ENCODE results near the gene PCBP4.
"Not testable (repeated sequence)": the region's sequence is repeated elsewhere in the genome, so short reads cannot be mapped to it uniquely, and the experiment has no call there.

The PCBP4 gene

DNA sequence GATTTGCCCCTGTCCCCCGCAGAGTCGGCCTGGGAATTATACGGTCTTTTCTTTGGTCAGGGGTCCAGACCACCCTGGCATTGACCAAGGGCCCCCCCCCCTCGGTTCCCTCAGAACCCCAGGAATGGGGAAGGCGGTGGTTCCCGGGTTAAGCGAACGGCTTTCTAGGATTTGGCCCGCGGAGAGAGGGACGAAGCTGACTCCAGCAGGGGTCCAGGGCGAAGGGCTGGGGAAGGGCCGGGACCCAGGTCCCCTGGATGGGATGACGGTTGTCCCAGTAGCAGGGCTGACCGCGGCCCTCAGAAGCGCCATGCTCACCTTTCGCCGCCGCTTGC, 25.8 kb downstream of the PCBP4 start:
- no peak for DNase-seq (ENCODE audit: low read depth in 2 of 2, low spot score in 1 of 2)

DNA sequence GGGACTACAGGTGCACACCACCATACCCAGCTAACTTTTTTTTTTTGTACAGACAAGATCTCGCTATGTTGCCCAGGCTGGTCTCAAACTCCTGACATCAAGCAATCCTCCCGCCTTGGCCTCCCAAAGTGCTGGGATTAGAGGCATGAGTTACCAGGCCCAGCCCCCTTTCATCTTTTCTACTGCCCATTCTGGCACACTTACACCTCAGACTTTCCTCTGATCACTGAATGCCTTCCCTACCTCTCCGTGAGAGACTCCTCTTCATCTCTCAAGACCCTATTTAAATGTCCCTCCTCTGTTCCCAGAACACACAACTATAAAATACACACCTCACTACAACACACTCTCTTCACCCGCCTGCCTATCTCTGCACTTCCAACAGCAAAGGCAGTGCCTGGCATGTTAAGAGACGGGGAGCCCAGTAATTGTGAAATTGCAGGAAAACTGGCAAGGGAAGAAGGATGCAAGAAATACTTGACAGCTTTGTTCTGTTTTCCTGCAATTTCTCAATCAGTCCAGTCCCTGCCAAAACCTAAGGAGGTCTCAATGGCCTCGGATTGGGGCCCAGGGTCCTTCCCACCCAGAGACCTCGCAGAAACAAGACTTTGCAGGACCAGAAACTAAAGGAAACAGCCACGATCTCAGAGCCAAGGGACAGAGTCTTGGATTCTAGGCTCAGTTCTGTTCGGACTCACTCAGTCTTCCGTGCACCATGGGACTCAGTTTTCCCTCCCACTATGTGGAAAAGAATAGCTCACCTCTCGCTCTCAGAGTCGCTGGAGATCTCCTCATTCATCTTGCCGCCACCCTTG, 26.4 kb downstream of the PCBP4 start:
- DNase-seq (ENCODE audit: low read depth in 2 of 2, low spot score in 1 of 2), result no peak

DNA sequence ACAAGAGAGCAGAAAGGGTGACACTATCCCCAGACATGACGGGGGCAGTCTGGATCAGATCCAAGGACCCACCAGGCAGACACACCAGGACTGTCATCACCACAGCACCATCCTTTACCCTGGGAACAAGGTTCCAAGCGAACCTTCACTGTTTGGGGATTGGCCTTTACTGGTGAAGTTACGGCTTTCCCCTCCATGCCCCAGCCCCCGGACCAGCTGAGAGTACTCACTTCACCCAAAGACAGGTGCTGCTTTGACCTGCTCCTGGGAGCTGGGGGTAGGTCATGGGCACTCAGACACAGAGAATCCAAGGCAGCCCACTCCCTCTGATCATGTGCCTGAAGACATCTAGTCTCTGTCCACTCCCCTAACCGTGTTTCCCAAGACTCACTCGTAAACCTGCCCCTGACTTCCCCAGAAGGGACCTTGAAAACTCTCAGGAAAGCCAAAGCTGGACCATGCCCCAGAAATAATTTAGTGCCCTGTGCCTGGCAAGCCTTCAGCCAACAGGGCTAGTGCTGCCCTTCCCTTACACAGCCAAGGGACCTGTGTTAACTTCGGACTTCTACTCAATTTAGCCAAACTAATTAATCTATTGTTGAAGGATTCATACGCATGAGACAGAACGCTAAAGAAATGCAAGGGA, 28.4 kb downstream of the PCBP4 start:
- DNase-seq (ENCODE audit: low read depth in 2 of 2, low spot score in 1 of 2), result no peak

DNA sequence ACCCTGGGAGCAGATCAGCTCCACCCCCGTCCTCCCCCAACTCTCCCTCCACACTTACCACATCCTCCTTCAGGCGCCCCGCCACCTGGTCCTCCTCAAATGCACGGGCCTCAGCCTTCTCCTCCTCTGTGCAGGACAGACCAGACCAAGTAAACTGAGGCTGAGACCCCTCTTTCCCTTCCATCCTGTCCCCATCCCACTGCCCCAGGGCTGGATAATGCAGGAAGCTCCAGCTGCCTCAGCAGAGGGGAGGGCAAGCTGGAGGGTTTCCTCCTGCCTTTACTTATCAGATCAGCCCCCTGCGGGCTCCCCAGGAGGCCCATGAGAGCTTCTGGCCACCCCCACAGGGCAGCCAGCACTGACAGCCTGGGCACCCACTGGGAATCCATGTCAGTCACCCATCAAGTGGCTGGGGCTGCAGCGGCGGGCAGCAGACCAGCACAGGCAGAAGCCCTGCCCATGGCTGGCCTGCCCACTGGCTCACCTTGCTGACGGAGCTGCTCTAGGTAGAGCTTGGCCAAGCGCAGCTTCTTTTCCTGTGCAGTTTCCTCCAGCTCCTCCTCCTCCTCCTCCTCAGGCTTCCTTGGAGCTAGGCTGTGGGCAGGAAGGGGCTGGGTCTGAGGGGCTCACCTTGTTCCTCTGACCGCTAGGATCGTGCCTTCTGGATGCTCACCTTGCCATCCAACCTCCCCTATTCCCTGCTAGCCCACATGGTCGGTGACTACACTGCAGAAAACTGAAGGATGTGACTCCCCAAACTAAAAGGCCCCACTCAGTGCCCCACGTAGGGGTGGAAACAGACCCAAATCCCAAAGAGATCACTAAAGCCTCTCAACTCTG, 29.4 kb downstream of the PCBP4 start:
- no peak for DNase-seq (ENCODE audit: low read depth in 2 of 2, low spot score in 1 of 2)

DNA sequence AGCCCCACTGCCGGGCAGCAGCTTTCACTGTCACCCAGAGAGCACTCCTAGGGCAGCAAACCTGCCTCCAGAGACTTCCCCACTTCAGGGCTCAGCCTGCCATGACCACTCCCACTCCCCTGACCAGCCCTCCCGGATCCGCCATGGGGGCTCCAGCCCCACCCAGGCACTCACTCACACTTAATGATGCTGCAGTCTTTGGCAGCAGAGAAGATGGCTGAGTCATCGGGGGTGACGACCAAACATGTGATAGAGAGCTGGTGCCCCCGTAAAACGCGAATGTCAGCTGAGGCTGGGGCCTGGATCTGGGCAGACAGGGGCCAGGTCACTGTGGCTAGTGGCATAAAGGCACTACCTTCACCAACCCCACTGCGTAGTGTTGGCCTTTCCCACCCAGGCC, 30.2 kb downstream of the PCBP4 start:
- DNase-seq (ENCODE audit: low read depth in 2 of 2, low spot score in 1 of 2), result no peak

DNA sequence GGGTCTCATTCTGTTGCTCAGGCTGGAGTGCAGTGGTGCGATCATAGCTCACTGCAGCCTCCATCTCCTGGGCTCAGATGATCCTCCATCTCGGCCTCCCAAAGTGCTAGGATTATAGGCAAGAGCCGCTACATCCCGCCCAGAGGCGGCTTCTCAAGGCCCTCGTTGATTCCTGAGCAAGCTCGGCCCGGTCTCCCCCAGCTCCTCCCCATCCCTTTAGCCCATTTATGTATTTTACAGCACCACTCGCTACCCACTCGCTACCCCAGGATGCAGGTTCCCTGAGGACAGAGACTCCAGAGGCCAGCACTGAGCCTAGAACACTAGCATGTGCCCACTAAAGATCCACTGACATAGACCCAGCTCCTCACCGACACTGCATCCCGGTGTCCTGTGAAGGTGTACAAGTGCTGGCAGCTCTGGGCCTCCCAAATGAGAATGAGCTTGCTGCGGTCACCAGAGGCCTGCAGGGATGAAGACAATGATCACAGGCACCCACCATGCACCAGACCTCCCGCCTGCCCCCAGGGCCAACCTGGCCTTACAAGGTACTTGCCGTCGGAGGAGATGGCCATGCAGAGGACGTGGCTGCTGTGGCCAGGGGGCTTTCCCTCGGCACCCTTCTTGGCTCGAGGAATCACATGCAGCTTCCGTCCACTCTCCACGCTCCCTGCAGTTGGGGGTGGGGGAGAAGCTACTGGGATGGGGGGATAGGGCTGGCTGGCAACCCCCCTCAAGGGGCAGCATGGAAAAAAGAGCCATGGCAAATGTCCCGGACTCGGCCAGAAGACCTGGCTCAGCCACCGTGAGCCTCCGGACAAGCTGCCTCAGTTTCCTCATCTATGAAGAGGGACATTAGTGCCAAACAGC, 31.1 kb downstream of the PCBP4 start:
- DNase-seq (ENCODE audit: low read depth in 2 of 2, low spot score in 1 of 2), result no peak

DNA sequence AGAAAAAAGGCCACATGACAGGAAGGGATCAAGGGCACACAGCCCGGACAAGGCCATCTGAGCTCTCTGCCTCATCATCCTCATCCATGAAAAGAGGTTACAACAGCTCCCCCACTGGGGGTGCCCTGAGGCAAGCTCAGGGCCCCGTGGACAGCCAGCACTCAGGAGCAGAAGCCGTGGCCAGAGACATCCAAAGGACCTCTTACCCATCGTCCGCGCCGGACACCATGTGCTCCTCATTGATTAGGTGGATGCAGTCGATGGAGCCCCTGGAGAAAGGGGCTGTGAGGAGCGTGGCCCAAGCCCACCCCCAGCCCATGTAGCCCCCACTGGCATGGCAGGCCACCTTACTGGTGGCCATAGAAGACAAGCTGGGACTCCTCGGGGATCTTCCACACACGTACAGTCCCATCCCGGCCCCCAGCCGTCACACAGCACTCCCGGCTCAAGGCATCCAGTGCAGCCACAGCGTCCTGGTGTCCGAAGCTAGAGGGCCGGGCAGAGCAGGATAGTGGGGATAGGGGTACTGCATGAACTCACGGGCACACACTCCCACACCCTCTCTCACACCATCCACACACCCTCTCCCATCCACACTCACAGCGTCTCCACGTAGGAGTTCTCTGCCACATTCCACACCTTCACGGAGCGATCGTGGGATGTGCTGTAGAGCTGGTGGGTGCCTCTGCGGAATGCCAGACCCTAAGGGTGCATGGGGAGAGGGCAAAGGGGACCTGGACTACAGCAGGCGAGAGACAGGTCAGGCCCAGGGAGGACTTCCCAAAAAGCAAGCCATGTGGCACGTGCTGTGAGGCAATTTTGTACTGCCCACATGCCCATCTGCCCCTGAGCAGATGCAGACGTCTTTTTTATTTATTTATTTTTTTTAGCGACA, 32.0 kb downstream of the PCBP4 start:
- DNase-seq (ENCODE audit: low read depth in 2 of 2, low spot score in 1 of 2), result no peak

DNA sequence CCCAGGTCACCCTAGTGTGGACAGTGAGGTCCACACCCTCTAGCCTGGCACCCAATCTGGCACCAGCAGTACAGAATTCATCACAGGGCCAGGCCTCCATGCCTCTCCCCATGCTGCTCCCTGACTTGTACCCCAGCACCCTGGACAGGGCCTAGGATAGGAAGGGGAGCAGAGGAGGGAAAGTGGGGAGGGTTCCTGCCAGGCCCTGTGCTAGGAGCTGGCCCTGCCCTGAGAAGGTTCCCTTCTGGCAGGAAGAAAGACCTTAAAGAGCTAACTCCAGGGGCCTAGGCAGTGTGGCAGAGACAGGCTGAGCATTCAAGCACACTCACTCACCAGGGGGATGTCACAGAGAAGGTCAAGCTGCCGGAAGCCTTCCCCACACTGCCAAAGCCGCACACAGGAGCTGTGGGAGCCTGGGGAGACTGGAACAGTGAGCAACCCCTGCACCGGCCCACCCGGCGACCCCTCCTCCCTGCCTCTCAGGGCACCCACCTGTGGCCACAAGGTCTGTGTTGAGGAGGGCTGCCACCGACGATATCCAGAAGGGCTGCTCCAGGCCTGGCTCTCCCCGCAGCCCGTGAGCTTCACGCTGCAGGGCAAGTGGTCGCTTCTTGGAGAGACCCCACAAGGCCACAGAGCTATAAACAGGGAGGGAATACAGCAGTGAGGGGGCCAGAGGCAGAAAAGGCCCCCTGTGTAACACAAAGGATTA, 33.0 kb downstream of the PCBP4 start:
- no peak for DNase-seq (ENCODE audit: low read depth in 2 of 2, low spot score in 1 of 2)

DNA sequence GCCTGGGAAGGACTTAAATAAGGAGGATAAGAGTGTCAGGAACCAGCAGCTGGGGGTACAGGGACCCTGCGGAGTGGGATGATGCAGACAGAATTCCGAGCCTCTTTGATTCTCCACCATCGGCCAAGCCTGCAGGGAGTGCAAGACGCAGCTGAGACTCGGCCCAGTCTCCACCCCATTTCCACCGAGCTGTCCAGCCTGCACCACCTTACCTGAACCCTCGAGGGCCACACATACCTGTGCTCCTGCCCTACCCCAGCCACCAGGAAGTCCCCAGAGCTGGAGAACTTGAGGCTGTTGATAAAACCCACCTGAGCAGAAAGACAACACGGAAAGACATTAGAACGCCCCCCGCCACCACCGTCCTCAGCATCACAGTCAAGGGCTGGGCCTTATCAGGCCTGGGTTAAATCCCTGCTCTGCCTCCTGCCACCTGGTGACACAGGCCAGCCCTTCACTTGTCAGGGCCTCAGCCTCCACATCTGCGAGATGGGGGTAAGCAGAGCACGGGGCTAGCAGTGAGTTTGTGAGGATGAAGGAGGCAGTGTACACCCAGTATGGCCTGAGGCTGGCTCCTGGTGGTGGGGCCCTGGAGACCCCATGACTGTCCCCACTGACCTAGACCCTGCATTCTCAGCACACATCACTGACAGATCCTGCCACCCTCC, 33.6 kb downstream of the PCBP4 start:
- no peak for DNase-seq (ENCODE audit: low read depth in 2 of 2, low spot score in 1 of 2)

DNA sequence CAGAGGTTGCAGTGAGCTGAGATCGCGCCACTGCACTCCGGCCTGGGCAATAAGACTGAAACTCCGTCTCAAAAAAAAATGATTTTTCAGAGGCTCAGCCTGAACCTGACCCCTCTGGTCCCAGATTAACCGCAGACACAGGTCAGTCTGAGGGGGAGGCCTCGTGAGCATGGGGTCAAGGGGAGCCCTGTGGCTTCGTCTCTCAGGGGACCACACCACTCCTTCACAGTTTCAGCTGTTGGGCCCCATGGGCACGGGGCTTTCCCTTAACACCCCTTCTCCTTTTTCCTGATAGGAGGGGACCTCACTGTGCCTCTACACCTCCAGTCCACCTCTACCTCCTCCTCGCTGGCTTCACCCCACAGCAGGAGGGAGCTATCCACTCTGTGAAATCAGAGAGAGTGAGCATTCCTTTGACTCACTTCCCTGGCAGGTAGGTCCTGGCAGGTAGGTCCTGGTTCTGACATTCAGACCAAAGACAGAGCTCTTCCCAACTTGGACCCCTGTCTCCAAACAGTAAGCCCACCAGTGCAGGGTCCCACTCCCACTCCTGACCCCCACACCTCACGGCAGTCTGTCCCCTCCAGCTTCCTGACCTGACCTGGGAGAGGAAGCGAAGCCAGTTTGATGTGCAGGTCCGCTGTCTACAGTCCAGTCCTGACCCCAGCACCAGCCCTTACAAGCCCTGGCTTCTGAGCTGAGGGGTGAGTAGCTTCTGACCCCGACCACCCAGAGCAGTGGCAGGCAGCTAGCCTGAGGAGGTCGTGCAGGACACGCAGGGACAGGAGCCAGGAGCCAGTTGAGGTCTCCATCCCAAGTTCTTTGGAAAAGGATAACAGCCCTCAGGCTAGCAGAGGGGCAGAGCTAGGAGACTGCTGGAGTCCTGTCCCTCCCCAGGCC, 34.5 kb downstream of the PCBP4 start:
- DNase-seq (ENCODE audit: low read depth in 2 of 2, low spot score in 1 of 2), result no peak

DNA sequence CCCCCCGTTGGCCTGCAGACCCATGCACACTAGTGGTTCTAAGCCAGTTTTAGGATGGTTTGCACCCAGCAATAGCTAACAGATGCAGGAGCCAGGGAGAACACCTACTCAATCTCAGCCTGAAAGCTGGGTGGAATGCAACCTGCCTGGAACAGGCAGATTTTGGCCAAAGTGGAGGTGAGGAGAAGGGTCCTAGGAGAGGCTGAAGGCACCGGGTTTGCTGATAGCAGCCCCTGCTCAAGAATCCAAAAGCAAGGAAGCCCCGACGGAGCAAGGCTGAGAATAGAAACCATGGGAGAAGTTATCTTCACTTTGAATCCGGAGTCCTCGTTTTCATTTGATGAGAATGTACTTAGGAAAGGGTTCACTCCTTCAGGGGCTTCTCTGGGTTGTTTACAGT, 35.5 kb downstream of the PCBP4 start:
- no peak for DNase-seq (ENCODE audit: low read depth in 2 of 2, low spot score in 1 of 2)

DNA sequence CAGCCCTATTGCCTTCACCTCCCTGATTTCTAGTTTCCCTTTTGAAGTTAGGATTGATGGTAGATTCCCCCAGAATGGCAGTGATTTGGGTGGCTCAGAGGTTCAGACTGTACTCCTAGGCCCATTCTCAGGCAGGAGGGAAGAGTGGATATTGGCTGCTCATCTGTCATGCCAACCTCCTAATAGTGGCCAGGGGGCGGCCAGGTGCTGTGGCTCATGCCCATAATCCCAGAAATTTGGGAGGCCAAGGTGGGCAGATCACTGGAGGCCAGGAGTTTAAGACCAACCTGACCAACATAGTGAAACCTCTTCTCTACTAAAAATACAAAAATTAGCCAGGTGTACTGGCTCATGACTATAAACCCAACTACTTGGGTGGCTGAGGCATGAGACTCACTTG, 36.8 kb downstream of the PCBP4 start:
- no peak for DNase-seq (ENCODE audit: low read depth in 2 of 2, low spot score in 1 of 2)

DNA sequence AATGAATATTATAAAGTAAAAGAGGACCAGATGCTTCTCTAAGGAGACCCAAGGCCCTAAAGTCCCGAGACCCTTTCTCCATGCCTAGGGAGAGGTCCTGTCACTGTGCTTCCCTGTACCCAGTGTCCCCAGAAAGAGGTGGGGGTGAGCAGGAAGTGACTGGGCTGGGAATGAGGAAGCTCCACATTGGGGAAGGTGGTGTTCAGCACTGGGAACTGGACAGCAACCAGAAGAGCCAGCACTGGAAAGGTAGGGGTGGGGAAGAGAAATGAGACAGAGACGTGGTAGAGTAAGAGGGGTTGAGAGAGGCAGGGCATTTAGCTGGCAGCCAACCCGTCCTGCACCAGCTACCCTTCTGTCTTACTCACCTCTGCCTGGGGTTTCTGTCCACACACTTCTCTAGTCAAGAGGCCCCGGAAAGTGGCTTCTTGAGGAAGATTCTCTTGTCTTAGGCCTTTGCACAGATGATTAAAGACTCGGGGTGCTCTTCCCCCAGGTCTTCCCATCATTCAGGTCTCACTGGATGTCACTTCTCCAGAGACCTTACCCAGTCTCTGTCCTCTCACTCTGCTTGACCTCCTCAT, 37.7 kb downstream of the PCBP4 start:
- no peak for DNase-seq (ENCODE audit: low read depth in 2 of 2, low spot score in 1 of 2)

DNA sequence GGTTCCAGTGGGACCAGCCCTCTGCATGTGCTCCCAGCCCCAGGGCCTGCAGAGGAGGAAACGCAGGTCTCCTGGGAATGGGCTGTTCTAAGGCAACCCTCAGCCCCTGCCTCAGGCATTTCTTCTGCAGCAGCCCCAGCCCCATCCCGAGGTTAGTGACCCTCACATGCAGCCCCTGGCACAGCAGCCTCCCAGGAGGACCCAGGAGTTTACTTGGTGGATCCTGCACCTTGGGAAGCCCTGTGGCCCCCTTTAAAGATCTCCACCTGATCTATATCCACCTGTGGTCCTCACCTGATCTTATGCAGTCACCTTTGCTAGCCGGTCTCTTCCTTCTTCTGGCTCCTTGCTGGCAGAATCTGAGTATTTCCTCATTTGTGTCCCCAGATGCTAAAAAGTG, 38.3 kb downstream of the PCBP4 start:
- not testable (repeated sequence) for DNase-seq (ENCODE audit: low read depth in 2 of 2, low spot score in 1 of 2)

DNA sequence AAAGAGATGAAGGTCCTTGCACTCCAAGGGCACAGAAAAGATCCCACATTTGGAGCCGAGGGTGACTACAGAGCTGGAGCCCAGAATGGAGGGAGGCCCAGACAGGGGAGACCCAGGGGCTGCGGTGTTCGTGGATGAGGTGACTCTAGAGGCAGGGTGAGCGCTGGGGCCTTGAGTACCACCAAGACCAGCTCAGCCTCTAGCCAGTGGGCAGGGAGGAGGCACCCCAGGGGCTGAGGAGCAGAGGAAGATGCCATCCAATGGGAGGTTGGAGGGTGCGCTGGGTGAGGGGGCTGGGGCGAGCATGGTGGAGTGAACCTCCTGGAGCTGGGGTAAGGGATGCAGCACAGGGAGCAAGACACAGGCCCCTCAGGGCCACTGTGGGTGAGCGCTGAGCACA, 38.8 kb downstream of the PCBP4 start:
- no peak for DNase-seq (ENCODE audit: low read depth in 2 of 2, low spot score in 1 of 2)

DNA sequence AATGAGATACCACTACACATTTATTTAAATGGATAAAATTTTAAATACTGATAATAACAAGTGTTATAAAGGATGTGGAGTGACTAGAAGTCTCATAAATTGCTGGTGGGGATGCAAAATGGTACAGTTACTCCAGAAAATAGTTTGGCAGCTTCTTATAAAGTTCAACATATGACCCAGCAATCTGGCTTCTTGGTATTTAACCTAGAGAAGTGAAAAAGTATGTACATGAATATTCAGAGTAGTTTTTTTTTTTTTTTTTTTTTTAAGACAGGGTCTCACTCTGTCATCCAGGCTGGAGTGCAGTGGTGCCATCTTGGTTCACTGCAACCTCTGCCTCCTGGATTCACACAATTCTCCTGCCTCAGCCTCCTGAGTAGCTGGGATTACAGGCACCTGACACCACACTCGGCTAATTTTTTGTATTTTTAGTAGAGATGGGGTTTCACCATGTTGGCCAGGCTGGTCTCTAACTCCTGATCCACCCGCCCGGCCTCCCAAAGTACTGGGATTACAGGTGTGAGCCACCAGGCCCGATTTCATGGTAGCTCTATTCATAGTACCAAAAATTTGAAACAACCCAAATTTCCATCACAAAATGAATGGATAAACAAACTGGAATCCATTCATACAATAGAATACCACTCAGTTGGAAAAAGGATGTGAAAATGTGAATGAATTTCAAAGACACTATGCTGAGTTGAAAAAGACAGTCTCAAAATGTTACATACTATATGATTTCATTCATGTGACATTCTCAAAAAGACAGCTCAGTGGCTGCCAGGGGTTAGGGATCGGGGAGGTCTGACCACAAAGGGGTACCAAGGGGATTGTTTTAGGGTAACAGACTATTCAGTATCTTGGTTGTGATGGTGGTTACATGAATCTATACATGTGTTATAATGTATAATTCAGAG, 39.9 kb downstream of the PCBP4 start:
- DNase-seq (ENCODE audit: low read depth in 2 of 2, low spot score in 1 of 2), result no peak

All from stimulated activated CD8-positive, alpha-beta memory T cell treated with anti-CD3 and anti-CD28 coated beads, Interleukin-4, amount 100 ng/mL, for 4 hours (primary cell).